Measurements from ENCODE around the gene GPR158.

- TF ChIP-seq, protein P1, sequence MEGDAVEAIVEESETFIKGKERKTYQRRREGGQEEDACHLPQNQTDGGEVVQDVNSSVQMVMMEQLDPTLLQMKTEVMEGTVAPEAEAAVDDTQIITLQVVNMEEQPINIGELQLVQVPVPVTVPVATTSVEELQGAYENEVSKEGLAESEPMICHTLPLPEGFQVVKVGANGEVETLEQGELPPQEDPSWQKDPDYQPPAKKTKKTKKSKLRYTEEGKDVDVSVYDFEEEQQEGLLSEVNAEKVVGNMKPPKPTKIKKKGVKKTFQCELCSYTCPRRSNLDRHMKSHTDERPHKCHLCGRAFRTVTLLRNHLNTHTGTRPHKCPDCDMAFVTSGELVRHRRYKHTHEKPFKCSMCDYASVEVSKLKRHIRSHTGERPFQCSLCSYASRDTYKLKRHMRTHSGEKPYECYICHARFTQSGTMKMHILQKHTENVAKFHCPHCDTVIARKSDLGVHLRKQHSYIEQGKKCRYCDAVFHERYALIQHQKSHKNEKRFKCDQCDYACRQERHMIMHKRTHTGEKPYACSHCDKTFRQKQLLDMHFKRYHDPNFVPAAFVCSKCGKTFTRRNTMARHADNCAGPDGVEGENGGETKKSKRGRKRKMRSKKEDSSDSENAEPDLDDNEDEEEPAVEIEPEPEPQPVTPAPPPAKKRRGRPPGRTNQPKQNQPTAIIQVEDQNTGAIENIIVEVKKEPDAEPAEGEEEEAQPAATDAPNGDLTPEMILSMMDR (IDR thresholded peaks at IDR 0.05): 0 out of 2 replicates have a peak, but pooled peaks have one; percentile 3
- no peak for TF ChIP-seq ZFX (IDR thresholded peaks at IDR 0.05; ENCODE audit: borderline replicate concordance)
Observed at GRCh38 chr10:25455980-25456567, 281.3 kb downstream of the GPR158 start.
